Measurements from ENCODE around the gene CSRNP3.
"Not testable (repeated sequence)": the region's sequence is repeated elsewhere in the genome, so short reads cannot be mapped to it uniquely, and the experiment has no call there.

The CSRNP3 gene

GRCh38 chr2:165590999-165591398, 121.5 kb downstream of the CSRNP3 start:
- DNase-seq (ENCODE audit: low read depth), result not testable (repeated sequence)

GRCh38 chr2:165593081-165593480, 123.6 kb downstream of the CSRNP3 start:
- no peak for DNase-seq (ENCODE audit: low read depth)

- no peak for DNase-seq (ENCODE audit: low read depth)
Measured at GRCh38 chr2:165594231-165594934, 124.9 kb downstream of the CSRNP3 start.

- DNase-seq (ENCODE audit: low read depth), result no peak
Measured at GRCh38 chr2:165594935-165595255, 125.4 kb downstream of the CSRNP3 start.

- no peak for DNase-seq (ENCODE audit: low read depth)
Measured at GRCh38 chr2:165596788-165597187, 127.3 kb downstream of the CSRNP3 start.

GRCh38 chr2:165601065-165601830, 131.8 kb downstream of the CSRNP3 start:
- DNase-seq (ENCODE audit: low read depth), result no peak

GRCh38 chr2:165601928-165602521, 132.5 kb downstream of the CSRNP3 start:
- peak; percentile 45 for DNase-seq (ENCODE audit: low read depth)

- DNase-seq (ENCODE audit: low read depth), result no peak
Measured at GRCh38 chr2:165609672-165610071, 140.2 kb downstream of the CSRNP3 start.

GRCh38 chr2:165610591-165611029, 141.1 kb downstream of the CSRNP3 start:
- no peak for DNase-seq (ENCODE audit: low read depth)

- no peak for DNase-seq (ENCODE audit: low read depth)
Measured at GRCh38 chr2:165617741-165618481, 148.4 kb downstream of the CSRNP3 start.

- DNase-seq (ENCODE audit: low read depth), result no peak
Measured at GRCh38 chr2:165618806-165619205, 149.3 kb downstream of the CSRNP3 start.

GRCh38 chr2:165621086-165621560, 151.6 kb downstream of the CSRNP3 start:
- DNase-seq (ENCODE audit: low read depth), result peak; percentile 30

GRCh38 chr2:165623161-165623560, 153.7 kb downstream of the CSRNP3 start:
- DNase-seq (ENCODE audit: low read depth), result no peak

GRCh38 chr2:165623783-165624469, 154.4 kb downstream of the CSRNP3 start:
- no peak for DNase-seq (ENCODE audit: low read depth)

GRCh38 chr2:165624470-165624800, 154.9 kb downstream of the CSRNP3 start:
- no peak for DNase-seq (ENCODE audit: low read depth)

GRCh38 chr2:165627470-165627869, 158.0 kb downstream of the CSRNP3 start:
- DNase-seq (ENCODE audit: low read depth), result no peak

GRCh38 chr2:165629776-165630175, 160.3 kb downstream of the CSRNP3 start:
- DNase-seq (ENCODE audit: low read depth), result no peak

GRCh38 chr2:165630236-165630635, 160.7 kb downstream of the CSRNP3 start:
- no peak for DNase-seq (ENCODE audit: low read depth)

- DNase-seq (ENCODE audit: low read depth), result no peak
Measured at GRCh38 chr2:165631089-165631488, 161.6 kb downstream of the CSRNP3 start.

- no peak for DNase-seq (ENCODE audit: low read depth)
Measured at GRCh38 chr2:165632594-165632993, 163.1 kb downstream of the CSRNP3 start.

- no peak for DNase-seq (ENCODE audit: low read depth)
Measured at GRCh38 chr2:165633431-165633830, 163.9 kb downstream of the CSRNP3 start.

GRCh38 chr2:165634282-165634681, 164.8 kb downstream of the CSRNP3 start:
- DNase-seq (ENCODE audit: low read depth), result no peak

Data from stromal cell of bone marrow (primary cell).